ENCODE measurements around the gene HK2.

HK2 gene

DNA sequence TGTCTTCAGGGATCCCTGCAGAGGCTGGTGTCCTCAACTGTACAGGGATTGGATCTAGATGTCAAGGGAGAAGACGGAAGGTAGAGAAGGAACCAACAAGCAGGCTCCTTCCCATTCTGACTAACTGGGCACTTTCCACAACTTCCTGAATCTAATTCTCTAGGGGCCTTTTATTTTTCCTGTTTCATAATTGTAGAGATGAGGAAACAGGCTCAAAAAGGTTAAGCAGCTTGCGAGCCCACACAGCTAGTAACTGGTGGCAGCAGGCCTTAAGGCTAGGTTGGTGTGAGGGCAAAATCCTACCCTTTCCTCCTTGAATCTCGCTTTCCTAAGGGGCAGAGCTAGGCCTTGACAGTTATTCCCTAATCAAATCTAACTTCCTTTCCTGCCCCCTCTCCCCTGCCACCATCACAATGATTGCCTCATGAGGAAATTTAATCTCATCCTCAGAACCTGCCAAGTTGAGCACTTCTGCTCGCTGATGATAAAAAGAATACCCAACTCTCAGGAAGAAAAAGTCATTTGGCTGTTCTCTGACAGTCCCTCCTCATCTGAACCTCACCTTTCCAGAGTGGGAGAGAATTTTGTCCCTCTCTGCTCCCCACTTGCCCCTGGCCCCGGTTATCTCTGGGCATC is 88.8 kb downstream of the HK2 start:
- H3K4me3 ChIP-seq (ENCODE audit: low read length) = no peak overlapping the region

GRCh38 chr2:74924463-74925265 is 90.7 kb downstream of the HK2 start:
- TF ChIP-seq, protein P1, sequence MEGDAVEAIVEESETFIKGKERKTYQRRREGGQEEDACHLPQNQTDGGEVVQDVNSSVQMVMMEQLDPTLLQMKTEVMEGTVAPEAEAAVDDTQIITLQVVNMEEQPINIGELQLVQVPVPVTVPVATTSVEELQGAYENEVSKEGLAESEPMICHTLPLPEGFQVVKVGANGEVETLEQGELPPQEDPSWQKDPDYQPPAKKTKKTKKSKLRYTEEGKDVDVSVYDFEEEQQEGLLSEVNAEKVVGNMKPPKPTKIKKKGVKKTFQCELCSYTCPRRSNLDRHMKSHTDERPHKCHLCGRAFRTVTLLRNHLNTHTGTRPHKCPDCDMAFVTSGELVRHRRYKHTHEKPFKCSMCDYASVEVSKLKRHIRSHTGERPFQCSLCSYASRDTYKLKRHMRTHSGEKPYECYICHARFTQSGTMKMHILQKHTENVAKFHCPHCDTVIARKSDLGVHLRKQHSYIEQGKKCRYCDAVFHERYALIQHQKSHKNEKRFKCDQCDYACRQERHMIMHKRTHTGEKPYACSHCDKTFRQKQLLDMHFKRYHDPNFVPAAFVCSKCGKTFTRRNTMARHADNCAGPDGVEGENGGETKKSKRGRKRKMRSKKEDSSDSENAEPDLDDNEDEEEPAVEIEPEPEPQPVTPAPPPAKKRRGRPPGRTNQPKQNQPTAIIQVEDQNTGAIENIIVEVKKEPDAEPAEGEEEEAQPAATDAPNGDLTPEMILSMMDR (IDR thresholded peaks at IDR 0.05; ENCODE audit: insufficient read depth, low read depth, low read length, missing control alignments) = no peak
- no peak overlapping the region for H3K4me3 ChIP-seq (ENCODE audit: low read length)
- no peak for DNase-seq (ENCODE audit: low read depth)

More for the DNA sequence above, 88.8 kb downstream of the HK2 start:
- TF ChIP-seq, protein P1 (IDR thresholded peaks at IDR 0.05; ENCODE audit: insufficient read depth, low read depth, low read length, missing control alignments) = no peak
- no peak for DNase-seq (ENCODE audit: low read depth)

DNA sequence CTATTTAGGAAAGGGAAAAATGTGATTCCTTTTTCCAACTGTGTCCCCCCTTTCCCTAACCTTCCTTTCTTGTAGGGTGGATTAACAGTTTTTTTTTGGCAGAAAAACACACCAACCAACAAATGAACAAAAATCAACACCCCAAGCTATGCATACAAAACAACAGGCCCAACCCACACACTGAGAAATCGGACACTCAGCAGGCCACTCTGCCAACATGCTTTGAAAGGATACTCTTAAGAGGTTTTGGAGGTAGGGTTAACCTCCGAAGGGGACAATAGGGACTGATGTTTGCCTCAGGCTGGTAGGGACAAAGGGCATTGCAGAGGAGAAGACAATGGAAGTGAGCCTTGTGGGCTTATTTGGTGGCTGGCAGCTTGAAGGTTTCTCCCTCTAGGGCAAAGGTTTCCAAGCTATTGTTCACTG is 91.4 kb downstream of the HK2 start:
- H3K4me3 ChIP-seq (ENCODE audit: low read length) = no peak overlapping the region
- TF ChIP-seq, protein P1 (IDR thresholded peaks at IDR 0.05; ENCODE audit: insufficient read depth, low read depth, low read length, missing control alignments) = no peak
- no peak for DNase-seq (ENCODE audit: low read depth)

GRCh38 chr2:74927621-74928020 is 93.7 kb downstream of the HK2 start:
- no peak overlapping the region for H3K4me3 ChIP-seq (ENCODE audit: low read length)
- TF ChIP-seq, protein P1 (IDR thresholded peaks at IDR 0.05; ENCODE audit: insufficient read depth, low read depth, low read length, missing control alignments) = no peak
- DNase-seq (ENCODE audit: low read depth) = no peak

DNA sequence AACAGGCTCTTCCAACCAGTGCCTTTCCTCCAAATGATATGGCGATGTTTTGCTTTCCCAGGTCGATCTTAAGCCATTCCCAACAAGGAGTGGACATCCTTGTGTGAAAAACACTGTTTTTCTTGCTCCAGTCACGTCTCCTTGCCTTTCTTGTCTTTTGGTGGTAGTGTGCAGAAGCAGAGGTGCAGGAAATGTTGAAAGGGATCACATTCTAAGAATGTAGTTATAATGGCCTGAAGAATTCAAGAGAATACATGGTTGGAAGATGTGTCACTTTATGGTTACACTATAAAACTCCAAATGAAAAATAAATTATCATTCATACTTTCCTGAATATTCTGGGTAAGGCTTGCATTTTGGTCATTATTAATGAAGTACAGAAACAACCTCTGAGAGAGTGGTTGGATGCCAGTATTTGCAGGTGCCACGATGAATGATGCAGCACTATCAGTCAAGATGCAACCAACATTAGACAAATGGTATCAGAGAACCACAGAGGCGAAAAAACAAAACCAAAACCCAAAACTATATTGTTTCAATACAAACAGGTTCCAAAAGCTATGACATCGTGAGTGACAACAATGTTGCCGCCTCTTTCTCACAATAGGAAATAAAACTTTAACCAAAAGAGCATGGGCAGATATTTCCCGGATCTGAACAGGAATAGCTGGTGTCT is 97.0 kb downstream of the HK2 start:
- no peak for DNase-seq (ENCODE audit: low read depth)
- no peak overlapping the region for H3K4me3 ChIP-seq (ENCODE audit: low read length)
- TF ChIP-seq, protein P1 (IDR thresholded peaks at IDR 0.05; ENCODE audit: insufficient read depth, low read depth, low read length, missing control alignments) = no peak

DNA sequence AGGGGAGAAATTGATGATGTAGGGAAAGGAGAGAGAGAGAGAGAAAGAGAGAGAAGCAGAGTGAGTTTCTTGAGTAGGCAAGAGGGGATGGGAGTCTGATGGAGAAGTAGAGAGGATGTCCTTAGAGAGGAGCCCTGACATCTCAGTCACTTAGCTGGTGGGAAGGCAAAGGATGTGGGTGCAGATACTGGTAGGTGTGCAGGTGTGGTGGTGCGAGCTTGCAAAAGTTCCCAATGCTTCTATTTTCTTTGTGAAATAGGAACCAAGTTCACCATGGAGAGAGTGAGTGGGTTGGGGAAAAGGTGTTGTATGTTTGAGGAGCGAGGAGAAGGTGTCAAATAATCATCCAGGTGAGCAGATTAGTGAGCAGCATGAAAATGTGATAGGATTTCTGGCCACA is 98.0 kb downstream of the HK2 start:
- DNase-seq (ENCODE audit: low read depth) = no peak
- TF ChIP-seq, protein P1 (IDR thresholded peaks at IDR 0.05; ENCODE audit: insufficient read depth, low read depth, low read length, missing control alignments) = no peak

More for the DNA sequence above, 98.0 kb downstream of the HK2 start:
- H3K4me3 ChIP-seq (ENCODE audit: low read length) = no peak overlapping the region

Data from epithelial cell of esophagus (primary cell).